Fibroblast of skin of scalp (primary cell): ENCODE measurements around the gene TMC2.
"Not testable (repeated sequence)": the region's sequence is repeated elsewhere in the genome, so short reads cannot be mapped to it uniquely, and the experiment has no call there.

Source experiments
- DNase-seq: peaks from one replicate; pipeline ENCODE4 v3.0.0-alpha.2; 2013

The TMC2 gene

GRCh38 chr20:2663887-2664719 is 127.7 kb downstream of the TMC2 start, which contains the start of gene IDH3B:
TSS of gene IDH3B (minus strand) at chr20:2664216. CDS start at chr20:2664188, 28 bp downstream.
- peak; percentile 93 for DNase-seq

DNA sequence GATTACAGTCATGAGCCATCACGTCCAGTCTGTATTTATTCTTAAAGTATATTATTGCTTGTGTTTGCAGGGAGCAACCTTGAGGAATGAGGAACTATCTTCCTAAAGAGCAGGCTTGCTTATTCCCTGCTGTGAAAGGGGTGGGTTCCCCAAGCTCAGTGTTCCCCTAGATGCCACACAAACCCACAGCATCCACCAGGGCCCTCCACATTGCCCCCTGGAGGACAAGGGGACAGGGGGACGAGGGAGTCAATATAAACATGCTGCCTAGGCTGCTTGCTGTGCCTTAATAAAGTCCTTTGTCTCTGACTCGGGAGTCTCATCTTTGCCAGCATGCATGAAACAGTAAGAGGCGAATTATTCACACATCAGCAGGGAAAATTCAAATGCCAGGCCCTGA is 135.6 kb downstream of the TMC2 start:
- no peak for DNase-seq

- no peak for DNase-seq
Observed at GRCh38 chr20:2672446-2672845, 136.1 kb downstream of the TMC2 start.

GRCh38 chr20:2673453-2673852 is 137.1 kb downstream of the TMC2 start:
- DNase-seq: no peak

DNA sequence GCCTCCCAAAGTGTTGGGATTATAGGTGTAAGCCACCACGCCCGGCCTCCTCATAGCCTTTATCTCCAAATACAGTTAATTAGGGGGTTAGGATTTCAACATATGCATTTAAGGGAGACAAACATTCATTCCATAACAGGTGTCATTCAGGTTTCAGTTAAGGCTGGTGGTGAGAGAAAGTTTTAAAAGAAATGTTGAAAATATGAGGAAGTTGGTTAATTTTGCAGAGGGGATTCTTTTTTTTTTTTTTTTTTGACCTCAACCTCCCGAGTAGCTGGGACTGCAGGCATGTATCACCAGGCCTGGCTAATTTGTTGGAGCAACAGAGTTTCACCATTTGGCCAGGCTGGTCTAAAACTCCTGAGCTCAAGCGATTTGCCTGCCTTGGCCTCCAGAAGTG is 143.7 kb downstream of the TMC2 start:
- no peak for DNase-seq

DNA sequence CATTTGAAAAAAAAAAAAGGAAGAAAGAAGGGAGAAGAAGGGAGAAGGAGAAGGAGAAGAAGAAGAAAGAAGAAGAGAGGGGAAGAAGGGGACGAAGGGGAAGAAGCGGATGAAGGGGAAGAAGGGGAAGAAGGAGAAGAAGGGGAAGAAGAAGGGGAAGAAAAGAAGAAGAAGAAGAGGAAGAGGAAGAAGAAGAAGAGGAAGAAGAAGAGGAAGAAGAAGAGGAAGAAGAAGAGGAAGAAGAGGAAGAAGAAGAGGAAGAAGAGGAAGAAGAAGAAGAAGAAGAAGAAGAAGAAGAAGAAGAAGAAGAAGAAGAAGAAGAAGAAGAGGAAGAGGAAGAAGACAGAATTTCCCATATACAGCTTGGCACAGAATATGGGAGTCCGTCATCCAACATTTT is 145.7 kb downstream of the TMC2 start:
- not testable (repeated sequence) for DNase-seq

DNA sequence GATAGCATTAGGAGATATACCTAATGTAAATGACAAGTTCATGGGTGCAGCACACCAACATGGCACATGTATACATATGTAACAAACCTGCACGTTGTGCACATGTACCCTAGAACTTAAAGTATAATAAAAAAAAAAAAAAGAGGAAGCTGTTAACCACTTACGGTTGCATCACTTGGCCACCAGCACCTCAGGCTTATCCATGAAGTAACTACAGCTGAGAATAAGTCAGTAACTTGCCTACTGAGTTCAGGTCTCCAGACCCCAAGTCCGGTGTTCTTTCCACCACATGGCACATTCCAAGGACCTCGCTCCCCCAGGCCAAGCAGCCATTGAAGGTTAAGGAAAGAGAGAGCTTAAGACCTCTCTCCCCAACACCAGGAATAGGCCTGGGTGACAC is 148.4 kb downstream of the TMC2 start:
- DNase-seq: not testable (repeated sequence)

DNA sequence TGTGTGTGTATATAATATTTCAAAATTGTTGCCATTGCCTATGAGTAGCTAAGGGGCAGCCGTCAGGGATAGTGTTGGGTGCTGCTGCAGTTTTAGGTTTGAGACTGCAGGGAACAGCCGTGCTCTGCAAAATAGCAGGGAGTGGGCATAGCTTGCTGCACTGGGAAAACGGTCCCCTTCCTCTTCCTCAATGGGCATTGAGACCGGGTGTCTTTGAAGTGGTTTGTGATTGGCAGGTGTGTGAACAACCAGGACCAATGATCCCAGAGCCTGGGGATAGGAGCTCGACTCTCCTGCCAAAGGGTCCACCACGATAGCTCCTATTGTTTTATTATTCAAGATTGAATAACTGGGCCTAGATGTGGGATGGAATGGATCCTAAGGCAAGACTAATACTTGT is 151.1 kb downstream of the TMC2 start:
- DNase-seq: no peak

DNA sequence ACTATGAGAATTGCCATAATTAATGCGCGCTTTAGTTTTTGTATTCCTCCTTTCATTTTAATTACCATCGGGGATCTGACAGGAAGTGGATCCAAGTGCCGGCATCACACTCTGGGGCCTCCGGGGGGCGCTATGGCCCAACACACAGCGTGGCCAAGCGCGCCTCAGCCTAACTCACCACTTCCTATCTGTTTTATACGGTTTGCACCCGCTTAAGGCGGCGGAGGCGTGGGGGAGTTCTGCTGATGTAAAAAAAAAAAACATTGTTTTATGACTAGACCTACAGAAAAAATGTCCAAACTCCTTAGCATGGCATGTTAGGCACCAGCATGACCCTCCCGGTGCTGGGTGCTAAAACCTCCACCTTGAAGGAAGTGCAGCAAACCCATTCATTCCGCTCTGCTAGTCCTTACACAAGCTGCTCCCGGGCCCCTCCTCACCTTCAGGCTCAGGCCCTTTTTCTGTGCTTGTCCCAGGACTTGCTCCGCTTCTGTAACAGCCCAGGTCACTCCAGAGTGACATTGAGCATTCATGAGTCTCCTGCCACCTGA is 151.7 kb downstream of the TMC2 start:
- peak; percentile 51 for DNase-seq

GRCh38 chr20:2690213-2690612 is 153.8 kb downstream of the TMC2 start:
- no peak for DNase-seq

DNA sequence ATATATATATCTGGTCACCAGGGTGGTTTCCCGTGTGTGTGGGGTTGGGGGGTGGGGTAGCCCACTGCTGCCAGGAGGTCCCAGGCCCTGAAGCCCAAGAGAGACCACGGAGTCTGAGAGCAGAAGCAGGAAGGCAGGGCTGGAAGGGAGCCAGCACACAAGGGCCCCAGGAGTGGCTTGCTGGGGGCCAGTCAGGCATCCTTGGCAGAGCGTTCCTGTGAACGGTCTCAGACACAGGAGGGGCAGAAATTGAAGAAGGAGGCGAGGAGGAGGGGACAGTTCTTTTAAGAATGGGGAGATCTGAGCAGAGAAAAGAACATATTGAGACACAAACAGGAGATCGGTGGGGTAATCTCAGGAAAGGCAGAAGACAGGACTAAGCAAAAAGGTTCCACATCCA is 154.3 kb downstream of the TMC2 start:
- DNase-seq: no peak

GRCh38 chr20:2691127-2691526 is 154.8 kb downstream of the TMC2 start:
- DNase-seq: no peak
